ENCODE measurements around the gene OTX1.
"Not testable (repeated sequence)": the region's sequence is repeated elsewhere in the genome, so short reads cannot be mapped to it uniquely, and the experiment has no call there.

OTX1 gene

DNA sequence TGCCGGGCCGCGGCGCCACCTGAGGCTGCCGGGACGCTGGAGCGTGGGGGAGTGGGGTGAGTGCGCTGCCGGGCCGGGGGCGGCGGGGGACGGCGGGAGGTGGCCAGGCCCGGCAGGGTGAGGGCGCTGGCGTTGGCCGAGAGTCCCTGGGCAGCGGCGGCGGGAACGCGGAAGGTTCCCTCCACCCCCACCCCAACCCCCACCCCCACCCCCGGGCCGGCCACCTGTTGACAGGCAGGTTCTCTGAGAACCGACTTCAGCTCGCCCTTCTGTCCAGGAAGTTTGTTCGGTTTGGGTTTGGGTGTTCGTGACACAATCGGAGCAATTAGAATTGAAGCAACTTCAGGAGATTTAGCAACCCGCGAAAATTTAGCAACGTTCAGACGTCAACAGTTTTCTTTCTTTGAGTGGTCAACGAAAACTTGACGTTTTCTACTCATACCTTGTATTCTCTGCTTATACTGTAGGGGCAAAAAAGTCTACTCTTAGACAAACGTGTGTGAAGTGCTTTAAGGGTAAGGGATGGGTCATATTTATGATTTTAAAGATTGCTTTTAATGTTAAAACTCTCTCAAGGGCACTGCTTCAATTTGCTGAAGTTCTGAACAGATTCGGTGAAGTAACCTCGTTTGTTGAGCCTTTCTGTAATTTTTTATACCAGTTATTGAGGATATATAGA is 9.3 kb downstream of the OTX1 start:
- DNase-seq: no peak

DNA sequence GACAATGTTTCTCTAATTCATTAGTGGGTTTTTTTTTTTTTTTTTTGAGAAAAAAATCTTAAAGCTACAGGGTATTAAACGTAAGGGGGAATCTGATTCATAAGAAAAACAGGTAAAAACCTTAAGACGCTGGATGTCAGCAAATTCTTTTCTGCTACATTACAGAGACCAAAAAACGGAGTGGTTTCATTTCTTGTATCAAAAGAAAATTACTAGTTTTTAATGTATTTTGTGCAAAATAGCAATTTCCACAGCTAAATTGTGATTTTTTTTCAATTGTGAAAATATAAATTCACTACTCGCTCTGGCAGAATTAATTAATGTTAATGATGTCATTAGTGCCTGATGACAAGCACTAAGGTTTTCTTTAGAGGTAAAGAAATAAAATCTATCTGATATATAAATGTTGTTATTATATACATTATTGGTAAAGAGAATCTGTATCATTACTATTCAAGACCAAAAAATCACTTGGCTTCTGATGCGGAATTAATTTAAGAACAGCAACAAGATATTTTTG is 9.9 kb downstream of the OTX1 start:
- no peak for DNase-seq

DNA sequence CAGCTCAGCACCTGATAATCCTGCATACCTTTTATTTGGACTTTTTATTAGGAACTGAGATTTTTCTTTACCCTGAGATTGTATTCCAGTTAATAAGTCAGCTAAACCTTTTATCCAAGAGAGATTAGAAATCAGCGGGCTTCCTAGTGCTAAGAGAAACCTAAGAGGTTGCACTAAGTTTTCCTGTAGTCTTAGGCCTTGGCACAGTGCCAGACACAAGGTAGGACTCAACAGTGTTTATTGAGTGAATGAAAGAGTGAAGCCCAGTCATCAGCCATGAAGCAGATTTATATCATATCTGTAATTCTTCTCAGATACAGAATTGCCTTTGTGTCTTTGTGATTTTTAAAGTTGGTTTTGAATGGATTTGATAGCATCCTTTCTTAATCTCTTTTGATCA is 13.6 kb downstream of the OTX1 start:
- DNase-seq: no peak

DNA sequence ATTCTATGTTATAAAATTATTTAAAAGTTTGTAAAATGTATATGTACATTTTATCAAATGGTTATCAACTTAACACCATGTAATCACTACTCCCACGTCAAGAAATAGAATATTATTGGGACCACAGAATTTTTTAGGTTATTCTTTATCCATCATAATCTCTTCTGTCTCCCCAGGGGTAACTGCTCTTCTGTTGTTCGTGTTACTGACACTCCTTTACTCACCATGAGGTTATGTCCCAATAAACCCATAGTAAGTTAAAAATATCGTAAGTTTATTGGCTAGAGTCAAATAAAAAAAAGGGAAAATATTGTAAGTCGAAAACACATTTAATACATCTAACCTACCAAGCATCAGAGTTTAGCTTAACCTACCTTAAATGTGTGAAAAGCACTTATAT is 14.0 kb downstream of the OTX1 start:
- no peak for DNase-seq

DNA sequence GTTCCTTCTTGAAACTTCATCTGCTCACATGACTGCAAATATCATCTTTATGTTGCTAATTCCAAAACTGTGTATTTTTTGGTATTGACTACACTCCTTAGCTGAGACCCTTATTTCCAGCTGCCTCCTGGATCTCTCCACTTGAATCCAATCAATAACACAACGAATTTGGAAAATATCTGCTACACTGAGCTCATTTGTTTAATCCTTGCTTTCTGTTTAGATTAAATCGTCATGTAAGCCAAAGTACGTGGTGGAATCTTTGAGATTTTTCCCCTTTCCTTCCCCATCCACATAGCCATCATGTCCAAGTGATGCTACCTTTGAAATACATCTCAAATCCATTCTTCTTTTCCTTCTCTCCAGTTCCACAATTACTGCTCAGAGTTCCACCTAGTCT is 15.6 kb downstream of the OTX1 start:
- no peak for DNase-seq

DNA sequence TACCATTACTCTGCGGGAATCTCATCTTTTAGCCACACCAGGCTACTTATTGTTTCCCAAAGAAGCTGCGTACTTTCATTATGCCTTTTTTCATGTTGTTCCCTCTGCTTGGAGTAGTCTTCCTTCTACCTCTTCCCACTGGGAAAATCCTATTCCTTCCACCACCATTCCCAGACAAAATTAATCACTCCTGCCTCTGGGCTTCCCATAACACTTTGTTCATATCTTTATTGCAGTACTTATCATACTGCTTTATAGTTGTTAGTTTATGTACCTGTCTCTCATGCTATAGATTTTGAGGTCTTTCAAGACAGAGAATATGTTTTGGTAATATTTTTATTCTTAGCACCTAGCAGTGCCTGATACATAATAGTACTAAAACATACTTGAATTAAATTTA is 16.2 kb downstream of the OTX1 start:
- no peak for DNase-seq

DNA sequence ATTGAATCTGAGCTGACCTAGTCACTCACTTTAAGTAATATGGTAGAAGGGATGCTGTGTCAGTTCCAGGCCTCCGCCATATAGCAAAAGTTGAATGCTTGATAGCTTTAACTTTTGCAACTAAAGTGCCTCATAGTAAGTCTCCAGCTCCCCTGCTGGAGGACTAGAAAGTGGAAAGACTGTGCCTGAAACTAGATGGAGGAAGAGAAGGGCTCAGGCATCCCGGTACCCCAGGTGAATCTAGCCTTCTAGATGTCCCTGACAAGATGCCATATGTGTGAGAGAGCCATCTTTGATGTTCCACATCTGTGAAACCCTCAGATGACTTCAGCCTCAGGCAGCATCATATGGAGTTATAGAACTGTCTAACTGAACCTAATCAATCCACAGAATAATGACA is 21.0 kb downstream of the OTX1 start:
- DNase-seq: no peak

DNA sequence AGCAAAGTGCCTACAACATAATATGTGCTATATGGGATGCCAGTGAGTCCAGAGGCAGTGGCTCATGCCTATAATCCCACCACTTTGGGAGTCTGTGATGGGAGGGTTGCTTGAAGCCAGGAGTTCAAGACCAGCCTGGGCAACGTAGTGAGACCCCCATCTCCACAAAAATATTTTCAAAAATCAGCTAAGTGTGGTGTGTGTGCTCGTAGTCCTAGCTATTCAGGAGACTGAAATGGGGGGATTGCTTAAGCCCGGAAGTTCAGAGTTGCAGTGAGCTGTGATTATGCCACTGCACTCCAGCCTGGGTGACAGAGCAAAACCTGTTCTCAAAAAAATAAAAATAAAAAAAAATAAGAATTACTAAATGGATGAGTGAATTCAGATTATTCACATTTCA is 23.4 kb downstream of the OTX1 start:
- DNase-seq: no peak

DNA sequence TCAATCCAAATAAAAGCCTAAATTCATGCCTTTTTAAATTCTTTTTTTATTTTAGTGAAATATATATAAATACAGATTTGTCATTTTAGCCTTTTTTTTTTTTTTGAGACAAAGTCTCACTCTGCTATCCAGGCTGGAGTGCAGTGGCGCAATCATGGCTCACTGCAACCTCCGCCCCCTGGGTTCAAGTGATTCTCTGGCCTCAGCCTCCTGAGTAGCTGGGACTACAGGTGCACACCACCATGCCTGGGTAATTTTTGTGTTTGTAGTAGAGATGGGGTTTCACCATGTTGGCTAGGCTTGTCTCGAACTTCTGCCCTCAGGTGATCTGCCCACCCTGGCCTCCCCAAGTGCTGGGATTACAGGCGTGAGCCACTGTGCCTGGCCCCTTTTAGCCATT is 23.8 kb downstream of the OTX1 start:
- not testable (repeated sequence) for DNase-seq

DNA sequence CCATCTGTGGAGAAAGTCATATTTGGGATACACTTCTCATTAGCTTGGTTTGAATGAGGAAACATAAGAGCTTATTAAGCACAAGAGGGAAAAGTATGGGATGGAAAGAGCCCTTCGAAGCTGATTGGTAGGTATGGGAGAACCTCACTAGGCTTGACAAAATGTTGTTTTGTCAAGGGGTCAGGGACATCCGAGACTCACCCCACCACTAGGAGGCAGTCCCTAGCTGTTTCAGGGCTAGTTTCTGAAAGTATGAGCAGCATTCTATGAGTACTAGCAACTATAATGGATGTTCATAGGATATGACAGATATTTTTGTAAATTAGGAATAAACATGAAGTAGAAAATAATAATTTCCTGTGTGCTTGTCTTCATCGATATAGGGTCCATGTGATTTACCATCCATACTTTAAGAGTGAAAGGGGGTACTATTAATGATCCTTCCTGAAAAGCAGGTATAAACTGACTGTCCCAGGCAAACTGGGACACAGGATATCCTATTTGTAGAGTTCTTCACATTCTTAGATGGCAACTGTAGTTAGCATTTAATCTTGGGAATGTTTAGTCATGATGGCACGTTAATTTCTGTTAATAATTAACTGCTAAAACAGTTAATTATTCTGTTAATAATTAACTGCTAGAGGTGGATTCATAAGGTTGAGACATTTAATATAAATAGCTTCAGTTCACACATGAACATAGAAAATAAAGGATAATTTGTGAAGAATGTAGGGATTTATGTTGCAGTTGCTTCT is 28.4 kb downstream of the OTX1 start:
- no peak for DNase-seq

DNA sequence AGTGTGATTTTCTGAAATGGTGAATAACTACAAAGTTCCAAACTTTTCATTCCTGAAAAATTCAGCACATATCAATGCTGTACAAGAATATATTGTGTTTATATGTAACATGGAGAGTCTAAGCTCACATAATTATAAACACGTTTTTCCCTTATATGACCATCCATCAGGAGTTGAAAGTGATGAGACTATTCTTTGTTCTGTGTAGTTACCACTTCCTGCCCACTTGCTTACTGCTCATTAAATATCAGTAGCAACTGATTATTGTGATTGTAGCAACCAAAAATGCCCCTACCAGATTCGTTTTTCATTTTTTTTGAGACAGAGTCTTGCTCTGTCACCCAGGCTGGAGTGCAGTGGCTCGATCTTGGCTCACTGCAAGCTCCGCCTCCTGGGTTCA is 30.8 kb downstream of the OTX1 start:
- no peak for DNase-seq

DNA sequence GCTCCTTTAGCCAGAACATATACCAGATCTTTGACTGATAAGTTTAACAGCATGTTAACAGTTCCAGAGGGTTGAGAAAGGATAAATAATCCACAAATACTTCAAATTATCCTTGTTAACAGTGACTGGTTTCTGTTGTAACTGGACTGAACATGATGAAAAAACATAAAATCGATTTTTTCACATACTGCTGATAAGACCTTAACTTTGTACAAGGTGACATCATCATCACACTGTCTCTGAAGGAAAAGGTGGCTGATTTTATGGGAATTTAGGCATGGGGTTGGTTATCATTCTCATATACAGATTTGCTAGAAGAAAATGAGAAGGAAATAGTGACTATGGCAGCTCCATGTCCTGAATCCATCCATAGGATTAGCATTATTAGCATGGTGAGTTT is 36.1 kb downstream of the OTX1 start:
- no peak for DNase-seq

DNA sequence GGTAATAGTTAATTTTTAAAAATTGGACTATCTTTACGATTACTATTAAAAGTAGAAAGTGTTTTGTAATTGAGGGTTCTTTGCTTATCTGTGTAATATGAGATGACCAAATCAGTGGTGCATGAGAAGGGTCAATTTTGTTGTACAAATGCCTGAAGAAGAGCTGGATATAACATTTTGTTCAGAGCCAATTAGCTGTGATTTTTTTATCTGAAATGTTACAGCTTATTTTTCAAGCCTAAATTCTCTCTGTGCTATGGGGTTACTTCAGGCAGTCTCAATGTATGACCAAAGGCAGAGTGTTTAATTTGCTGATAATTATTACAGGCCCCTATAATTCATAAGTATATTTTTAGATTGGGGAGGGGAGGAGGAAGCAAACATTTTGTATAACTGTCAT is 41.8 kb downstream of the OTX1 start:
- DNase-seq: no peak

DNA sequence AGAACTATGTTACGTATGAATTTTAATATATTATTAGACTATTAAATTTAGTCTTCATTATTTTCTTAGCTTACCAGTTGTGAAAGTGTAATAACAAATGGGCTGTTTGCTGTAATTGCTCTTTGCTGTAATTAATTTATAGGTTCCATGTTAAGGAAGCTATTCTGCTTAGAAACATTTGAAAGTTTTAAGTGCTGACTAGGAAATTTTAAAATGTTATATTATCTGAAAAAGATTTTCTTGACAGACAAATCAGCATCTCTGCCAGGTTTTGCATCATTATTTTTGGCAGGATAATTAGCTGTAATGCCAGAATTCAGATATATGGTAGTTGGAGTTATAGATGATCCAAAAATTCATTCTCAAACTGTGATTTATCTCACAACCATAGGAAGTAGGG is 42.2 kb downstream of the OTX1 start:
- no peak for DNase-seq

DNA sequence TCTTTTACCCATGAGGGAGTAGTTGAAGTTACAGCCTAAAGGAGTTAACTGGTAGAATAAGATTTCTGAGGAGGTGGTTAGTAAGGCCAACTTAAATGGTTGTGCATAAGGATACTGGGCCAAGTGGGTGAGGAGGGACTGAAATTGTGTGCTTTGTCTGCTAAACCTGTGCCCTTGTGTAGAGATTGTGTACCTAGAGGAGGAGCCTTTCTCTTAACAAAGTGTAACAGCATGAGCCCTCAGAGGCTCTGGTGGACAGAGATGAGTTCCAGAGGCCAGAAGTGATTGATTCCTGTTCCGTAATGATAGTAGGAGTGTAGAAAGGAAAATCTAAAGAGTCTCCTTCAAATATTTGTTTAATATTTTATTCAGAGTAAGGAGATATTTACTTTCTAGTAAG is 42.9 kb downstream of the OTX1 start:
- DNase-seq: no peak

DNA sequence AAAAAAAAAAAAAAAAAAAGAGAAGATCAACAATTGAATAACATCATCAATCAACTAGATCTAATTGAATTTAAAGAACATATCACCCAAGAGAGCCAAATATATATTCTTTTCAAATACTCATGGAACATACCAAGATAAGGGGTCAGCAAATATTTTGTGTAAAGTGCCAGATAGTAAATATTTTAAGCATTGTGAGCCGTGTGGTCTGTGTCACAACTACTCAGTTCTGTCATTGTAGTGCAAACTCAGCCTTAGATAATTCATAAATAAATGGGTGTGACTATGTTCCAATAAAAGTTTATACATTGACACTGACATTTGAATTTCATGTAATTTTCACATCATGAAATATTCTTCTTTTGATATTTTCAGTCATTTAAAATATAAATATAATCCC is 45.9 kb downstream of the OTX1 start:
- no peak for DNase-seq

DNA sequence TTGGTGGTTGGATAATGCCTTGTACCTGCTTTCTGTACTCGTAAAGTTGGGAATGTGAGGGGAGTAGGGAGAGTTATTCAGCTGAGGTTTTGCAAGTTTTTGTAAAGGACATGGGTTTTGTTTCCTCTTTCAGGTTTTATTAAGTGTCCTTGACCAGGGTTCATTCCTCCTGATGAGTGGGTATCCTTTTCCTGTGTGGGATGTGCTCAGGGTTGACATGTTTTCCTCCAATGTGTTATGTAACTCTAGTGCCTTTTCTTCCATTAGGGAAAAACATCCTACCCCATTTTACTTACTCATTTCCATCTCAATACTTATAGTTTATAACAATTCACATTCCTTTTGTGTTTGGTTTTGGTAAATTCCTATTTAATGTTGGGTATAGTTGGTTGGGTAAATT is 48.4 kb downstream of the OTX1 start:
- DNase-seq: no peak

DNA sequence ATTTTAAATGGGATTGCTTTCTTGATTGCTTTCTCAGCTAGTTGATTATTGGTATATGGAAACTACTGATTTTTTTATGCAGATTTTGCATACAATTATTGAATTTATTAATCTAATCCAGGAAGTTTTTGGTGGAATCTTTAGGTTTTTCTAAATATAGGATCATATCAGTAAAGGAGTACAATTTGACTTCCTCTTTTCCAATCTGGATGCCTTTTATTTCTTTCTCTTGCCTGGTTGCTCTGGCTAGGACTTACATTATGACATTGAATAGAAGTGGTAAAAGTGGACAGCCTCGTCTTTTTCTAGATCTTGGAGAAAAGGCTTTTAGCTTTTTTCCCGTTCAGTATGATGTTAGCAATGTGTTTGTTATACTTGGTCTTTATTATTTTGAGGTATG is 51.3 kb downstream of the OTX1 start:
- DNase-seq: no peak

DNA sequence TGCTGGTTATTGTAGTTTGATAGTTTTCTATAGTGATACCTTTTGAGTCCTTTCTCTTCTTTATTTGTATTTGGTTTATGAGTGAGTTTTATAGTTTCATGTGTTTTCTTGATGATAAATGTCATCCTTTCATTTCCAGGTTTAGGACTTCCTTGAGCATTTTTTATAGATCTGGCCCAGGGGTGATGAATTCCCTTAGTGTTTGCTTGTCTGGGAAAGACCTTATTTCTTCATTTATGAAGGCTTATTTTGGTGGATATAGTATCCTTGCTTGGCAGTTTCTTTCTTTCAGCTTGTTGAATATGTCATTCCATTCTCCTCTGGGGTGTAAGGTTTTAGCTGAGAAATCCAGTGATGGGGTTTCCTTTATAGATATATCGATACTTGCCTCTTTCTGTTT is 53.9 kb downstream of the OTX1 start:
- DNase-seq: no peak
